HepG2 (cell line): ENCODE data around the gene C2orf81. TPM values are rescaled to one million over a fixed set of nuclear protein-coding genes. Genes with fewer than 3 reads are reported as not detected.
A peak's percentile ranks its signal among the peaks of the same experiment; 100 is the strongest.

ENCODE experiments used
- BATF2 ChIP-seq: sonication (generic); formaldehyde crosslinking; IDR thresholded peaks from 2 replicates; pipeline ENCODE4 v1.8.0; 2022; ENCODE audit warnings: mild to moderate bottlenecking, missing genetic modification reagents, moderate library complexity
- CTCF ChIP-seq: sonication (generic); formaldehyde crosslinking; IDR thresholded peaks from 2 replicates; pipeline ENCODE4 v1.5.0; 2020; ENCODE audit warnings: mild to moderate bottlenecking, missing genetic modification reagents, moderate library complexity
- ERF ChIP-seq: IDR thresholded peaks from 2 replicates; pipeline ENCODE4 v1.6.1; 2018; ENCODE audit warnings: missing biosample characterization, missing genetic modification reagents
- GMEB1 ChIP-seq: sonication (generic); formaldehyde crosslinking; IDR thresholded peaks from 2 replicates; pipeline ENCODE4 v1.5.1; 2020; ENCODE audit warnings: missing genetic modification reagents, mild to moderate bottlenecking, borderline replicate concordance
- GPN1 ChIP-seq: sonication (generic); formaldehyde crosslinking; IDR thresholded peaks from 2 replicates; pipeline ENCODE4 v1.5.1; 2020; ENCODE audit warnings: missing genetic modification reagents, borderline replicate concordance
- HNRNPK ChIP-seq: fragments of 200-400 bp; formaldehyde crosslinking; IDR thresholded peaks from 2 replicates; pipeline ENCODE4 v1.6.1; 2018; ENCODE audit warnings: low read length, low read depth, moderate library complexity, mild to moderate bottlenecking; ENCODE audit not compliant: poor library complexity, severe bottlenecking
- HOXA9 ChIP-seq: sonication (generic); formaldehyde crosslinking; IDR thresholded peaks from 2 replicates; pipeline ENCODE4 v1.8.1; 2022; ENCODE audit warnings: missing genetic modification reagents, mild to moderate bottlenecking, moderate library complexity, borderline replicate concordance
- ISL2 ChIP-seq: sonication (generic); formaldehyde crosslinking; IDR thresholded peaks from 2 replicates; pipeline ENCODE4 v1.5.0; 2020; ENCODE audit warnings: missing genetic modification reagents
- MAFG ChIP-seq: sonication (generic); formaldehyde crosslinking; IDR thresholded peaks from 2 replicates; pipeline ENCODE4 v1.5.1; 2020; ENCODE audit warnings: mild to moderate bottlenecking, missing genetic modification reagents
- PREB ChIP-seq: sonication (generic); formaldehyde crosslinking; IDR thresholded peaks from 2 replicates; pipeline ENCODE4 v1.4.0; 2020; ENCODE audit warnings: missing genetic modification reagents
- RFX3 ChIP-seq: IDR thresholded peaks from 2 replicates; pipeline ENCODE4 v1.6.1; 2016; ENCODE audit warnings: missing biosample characterization, missing genetic modification reagents
- RFX5 ChIP-seq: IDR thresholded peaks from 2 replicates; pipeline ENCODE4 v1.6.1; 2011; ENCODE audit warnings: low read depth, low read length, improper control_type of control experiment
- ZBTB44 ChIP-seq: sonication (generic); formaldehyde crosslinking; IDR thresholded peaks from 2 replicates; pipeline ENCODE4 v1.4.0; 2020; ENCODE audit warnings: missing genetic modification reagents
- ZFP62 ChIP-seq: sonication (generic); formaldehyde crosslinking; IDR thresholded peaks from 2 replicates; pipeline ENCODE4 v1.4.0; 2020; ENCODE audit warnings: missing genetic modification reagents
- ZFX ChIP-seq: sonication (generic); formaldehyde crosslinking; IDR thresholded peaks from 2 replicates; pipeline ENCODE4 v1.4.0; 2020; ENCODE audit warnings: mild to moderate bottlenecking, low read depth, missing genetic modification reagents, moderate library complexity
- ZNF335 ChIP-seq: sonication (generic); formaldehyde crosslinking; IDR thresholded peaks from 2 replicates; pipeline ENCODE4 v1.4.0; 2020; ENCODE audit warnings: missing genetic modification reagents
- ZNF503 ChIP-seq: sonication (generic); formaldehyde crosslinking; IDR thresholded peaks from 2 replicates; pipeline ENCODE4 v1.4.0; 2020; ENCODE audit warnings: missing genetic modification reagents
- ZNF546 ChIP-seq: sonication (generic); formaldehyde crosslinking; conservative IDR thresholded peaks from 2 replicates; pipeline ENCODE4 v1.8.1; 2023; ENCODE audit warnings: mild to moderate bottlenecking, missing genetic modification reagents
- ZSCAN21 ChIP-seq: sonication (generic); formaldehyde crosslinking; IDR thresholded peaks from 2 replicates; pipeline ENCODE4 v1.8.0; 2022; ENCODE audit warnings: mild to moderate bottlenecking, missing genetic modification reagents, moderate library complexity, borderline replicate concordance
- polyA plus RNA-seq, 8 experiments: library from polyadenylated mRNA; depleted of rRNA in 3 of 8; stranded (reverse) in 7 of 8; unstranded in 1 of 8; fragments of >200 nt; fragmentation: Illumina TruSeq in 4 of 8; extraction: Trizol in 4 of 8; gene quantifications; 2 replicates each; pipeline versions ENCODE4 v1.2.1 to v1.2.3, GENCODE V29; 2011 to 2016; ENCODE audit warnings: low read depth in 4 of 8, missing spikeins in 1 of 8, mixed read lengths in 1 of 8; ENCODE audit not compliant: insufficient read depth in 1 of 8
- total RNA-seq, 5 experiments: library from RNA; depleted of rRNA; stranded (reverse); fragments of >200 nt; fragmentation: Illumina TruSeq; extraction: Trizol; gene quantifications; 2 replicates each; pipeline ENCODE4 v1.2.3, GENCODE V29; 2016; ENCODE audit warnings: low read depth in 1 of 5

Gene C2orf81
- total and polyA plus RNA-seq, 2 of the 13 experiments (the other 11 are each of a cell fraction or from before 2014, with no cell fraction given), result 0.15 to 0.17 TPM

GRCh38 chr2:74454654-74455511 lies 33.5 kb upstream of the C2orf81 start, which contains the start of gene INO80B (continued):
- TF ChIP-seq RFX5 (peak; percentile 31; the same call in 1 of the 2 replicates), ZSCAN21 (CRISPR knock-in tag) (peak; percentile 70; the same call in 1 of the 2 replicates), GMEB1 (peak; percentile 95), ZNF546 (no peak), ZFX (CRISPR knock-in tag) (peak; percentile 83), ZNF335 (CRISPR knock-in tag) (peak; percentile 98), ERF (CRISPR knock-in tag) (peak; percentile 99), PREB (CRISPR knock-in tag) (no peak), ZFP62 (no peak), HNRNPK (no peak), ISL2 (CRISPR knock-in tag) (peak; percentile 85), ZNF503 (CRISPR knock-in tag) (peak; percentile 49; the same call in 1 of the 2 replicates), GPN1 (CRISPR knock-in tag) (no peak), RFX3 (CRISPR knock-in tag) (peak; percentile 87), BATF2 (CRISPR knock-in tag) (no peak), CTCF (CRISPR knock-in tag) (peak; percentile 36), ZBTB44 (peak; percentile 68; the same call in 1 of the 2 replicates), MAFG (CRISPR knock-in tag) (no peak), HOXA9 (no peak)
